OCI-LY3 (cell line): Measurements from ENCODE around the gene FCHO1.
"Not testable (repeated sequence)": the region's sequence is repeated elsewhere in the genome, so short reads cannot be mapped to it uniquely, and the experiment has no call there.

Experiments used
- CTCF ChIP-seq: fragments of 200-600, 300-600 bp; sonication (generic); IDR thresholded peaks from 2 replicates; pipeline ENCODE4 v1.5.1; 2014; ENCODE audit warnings: antibody characterized with exemption, low read length, low read depth
- EZH2phosphoT487 ChIP-seq: fragments of 200-600 bp; shearing (Covaris generic); IDR thresholded peaks from 2 replicates; pipeline ENCODE4 v1.6.1; 2018; ENCODE audit warnings: antibody characterized with exemption, mixed run types, low read depth

DNA sequence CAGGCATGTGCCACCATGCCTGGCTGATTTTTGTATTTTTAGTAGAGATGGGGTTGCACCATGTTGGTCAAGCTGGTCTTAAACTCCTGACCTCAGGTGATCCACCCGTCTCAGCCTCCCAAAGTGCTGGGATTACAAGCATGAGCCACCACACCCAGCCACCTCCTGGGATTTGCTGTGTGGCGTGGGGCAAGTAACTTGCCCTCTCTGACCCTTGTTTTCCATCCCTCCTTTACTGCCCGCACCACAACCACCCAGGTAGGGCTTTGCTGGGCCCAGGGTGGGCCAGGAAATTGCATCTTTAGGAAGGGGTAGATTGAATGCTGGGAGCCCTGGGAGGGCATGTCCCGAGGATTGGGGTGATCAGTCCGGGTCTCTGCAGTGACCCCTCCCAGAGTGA lies 32.4 kb downstream of the FCHO1 start:
- TF ChIP-seq CTCF, EZH2phosphoT487: not testable (repeated sequence)
